ENCODE data around the gene BMPR1A.

Gene BMPR1A

DNA sequence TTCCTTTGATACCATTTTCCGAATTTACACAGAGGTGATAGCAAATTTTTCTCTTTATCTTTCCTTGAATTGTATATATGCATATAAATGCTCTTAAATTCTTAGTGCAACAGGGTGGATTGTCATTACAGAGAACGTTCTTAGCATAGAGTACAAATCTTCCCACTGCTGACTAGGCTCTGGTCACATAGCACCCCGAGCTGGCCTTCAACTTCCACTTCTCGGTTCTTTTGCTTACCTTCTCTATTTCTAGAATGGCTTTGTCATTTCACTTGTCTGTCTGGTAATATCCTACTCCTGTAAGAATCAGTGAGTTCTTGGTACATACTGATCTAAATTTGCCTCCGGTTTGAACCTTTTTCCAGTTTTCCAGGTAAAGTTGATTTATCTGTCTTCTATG lies 225.3 kb downstream of the BMPR1A start:
- TF ChIP-seq, protein P1, sequence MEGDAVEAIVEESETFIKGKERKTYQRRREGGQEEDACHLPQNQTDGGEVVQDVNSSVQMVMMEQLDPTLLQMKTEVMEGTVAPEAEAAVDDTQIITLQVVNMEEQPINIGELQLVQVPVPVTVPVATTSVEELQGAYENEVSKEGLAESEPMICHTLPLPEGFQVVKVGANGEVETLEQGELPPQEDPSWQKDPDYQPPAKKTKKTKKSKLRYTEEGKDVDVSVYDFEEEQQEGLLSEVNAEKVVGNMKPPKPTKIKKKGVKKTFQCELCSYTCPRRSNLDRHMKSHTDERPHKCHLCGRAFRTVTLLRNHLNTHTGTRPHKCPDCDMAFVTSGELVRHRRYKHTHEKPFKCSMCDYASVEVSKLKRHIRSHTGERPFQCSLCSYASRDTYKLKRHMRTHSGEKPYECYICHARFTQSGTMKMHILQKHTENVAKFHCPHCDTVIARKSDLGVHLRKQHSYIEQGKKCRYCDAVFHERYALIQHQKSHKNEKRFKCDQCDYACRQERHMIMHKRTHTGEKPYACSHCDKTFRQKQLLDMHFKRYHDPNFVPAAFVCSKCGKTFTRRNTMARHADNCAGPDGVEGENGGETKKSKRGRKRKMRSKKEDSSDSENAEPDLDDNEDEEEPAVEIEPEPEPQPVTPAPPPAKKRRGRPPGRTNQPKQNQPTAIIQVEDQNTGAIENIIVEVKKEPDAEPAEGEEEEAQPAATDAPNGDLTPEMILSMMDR (IDR thresholded peaks at IDR 0.05; ENCODE audit: low read depth, low read length): no peak
- no peak for DNase-seq (ENCODE audit: extremely low read depth, low read depth)
